WI38 (cell line): ENCODE measurements around the gene ALG9.

Experiments used
- H3K4me3 ChIP-seq: 2 replicates; pipeline ENCODE4 v1.5.1; 2011; ENCODE audit warnings: low read depth, mild to moderate bottlenecking, control low read depth, low read length
- CTCF ChIP-seq: IDR thresholded peaks from 2 replicates; pipeline ENCODE4 v1.5.1; 2012; ENCODE audit warnings: low read depth, mild to moderate bottlenecking, control low read depth, low read length

Gene ALG9

DNA sequence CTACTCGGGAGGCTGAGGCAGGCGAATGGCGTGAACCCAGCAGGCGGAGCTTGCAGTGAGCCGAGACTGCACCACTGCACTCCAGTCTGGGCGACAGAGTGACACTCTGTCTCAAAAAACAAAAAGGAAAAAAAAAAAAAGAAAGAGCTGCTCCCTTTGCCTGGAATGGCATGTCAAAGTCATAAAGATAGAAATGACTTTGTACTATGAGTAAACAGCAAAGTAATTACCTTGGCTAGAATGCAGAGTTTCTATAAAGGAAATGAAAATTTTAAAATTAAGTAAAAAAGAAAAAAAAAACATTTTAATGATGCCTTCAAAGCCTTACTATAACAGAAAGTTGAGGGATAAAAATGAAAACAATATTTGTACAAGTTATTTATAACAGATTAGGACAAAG is 115.3 kb downstream of the ALG9 start:
- TF ChIP-seq CTCF = no peak
- H3K4me3 ChIP-seq = no peak overlapping the region

DNA sequence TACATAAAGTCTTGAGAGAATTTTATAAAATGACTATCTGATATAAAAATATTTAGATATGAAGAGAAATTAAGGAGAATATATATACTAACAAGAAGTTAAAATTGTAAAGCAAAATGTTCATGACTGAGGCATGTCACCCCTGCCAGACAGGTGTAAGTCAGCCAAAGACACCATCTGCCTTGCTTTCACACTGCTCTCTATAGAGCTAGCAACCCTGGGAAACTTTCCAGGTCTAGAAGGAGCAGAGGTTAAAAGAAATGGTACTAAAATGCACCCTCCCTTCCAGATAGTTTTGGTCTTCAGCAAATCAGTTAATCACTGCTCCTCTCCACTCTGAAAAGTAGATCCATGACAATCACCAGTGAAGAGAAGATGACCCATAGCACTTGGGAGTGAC is 121.7 kb downstream of the ALG9 start:
- TF ChIP-seq CTCF = no peak
- no peak overlapping the region for H3K4me3 ChIP-seq

GRCh38 chr11:111748035-111748804 is 123.2 kb downstream of the ALG9 start:
- TF ChIP-seq CTCF = no peak
- no peak overlapping the region for H3K4me3 ChIP-seq

GRCh38 chr11:111745719-111746504 is 125.5 kb downstream of the ALG9 start:
- TF ChIP-seq CTCF = no peak
- H3K4me3 ChIP-seq = peak overlapping the region; percentile 29; the same call in 1 of the 2 replicates

DNA sequence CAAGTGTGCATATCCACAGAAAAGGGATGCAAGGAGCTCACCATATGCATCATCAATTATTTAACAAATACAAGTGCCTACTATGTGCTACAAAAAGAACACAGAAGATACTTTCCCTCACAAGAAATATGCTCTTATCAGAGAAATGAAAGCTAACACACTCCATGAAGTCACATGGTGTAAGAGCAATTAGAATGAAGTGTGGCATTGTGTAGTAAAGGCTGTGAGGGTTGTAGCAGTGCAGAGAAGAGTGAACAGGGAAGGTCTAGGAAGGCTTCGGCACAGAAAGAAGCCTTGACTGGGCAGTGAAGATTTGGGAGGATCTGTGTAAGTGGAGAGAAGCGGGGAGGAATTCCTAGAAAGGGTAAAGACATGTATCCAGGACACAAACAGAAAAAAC is 127.7 kb downstream of the ALG9 start:
- H3K4me3 ChIP-seq = no peak overlapping the region
- no peak for TF ChIP-seq CTCF

DNA sequence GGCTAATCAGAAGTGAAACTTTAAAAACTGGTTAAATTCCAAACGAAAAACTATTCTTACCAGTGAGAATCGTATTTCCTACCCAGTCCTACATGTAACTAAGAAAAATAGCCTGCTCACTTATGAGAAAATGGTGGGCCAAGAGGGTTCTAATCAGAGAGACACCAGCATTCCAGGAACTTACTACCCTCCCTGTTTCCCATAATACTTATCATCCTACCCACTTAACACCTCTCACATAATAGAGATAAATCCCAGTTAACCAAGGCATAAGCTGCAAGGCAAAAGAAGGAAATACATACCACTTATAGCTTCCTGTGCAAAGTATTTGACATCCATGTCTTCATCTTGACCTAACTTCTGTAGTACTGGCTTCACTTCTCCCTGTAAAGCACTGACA is 129.6 kb downstream of the ALG9 start:
- no peak overlapping the region for H3K4me3 ChIP-seq
- TF ChIP-seq CTCF = no peak

DNA sequence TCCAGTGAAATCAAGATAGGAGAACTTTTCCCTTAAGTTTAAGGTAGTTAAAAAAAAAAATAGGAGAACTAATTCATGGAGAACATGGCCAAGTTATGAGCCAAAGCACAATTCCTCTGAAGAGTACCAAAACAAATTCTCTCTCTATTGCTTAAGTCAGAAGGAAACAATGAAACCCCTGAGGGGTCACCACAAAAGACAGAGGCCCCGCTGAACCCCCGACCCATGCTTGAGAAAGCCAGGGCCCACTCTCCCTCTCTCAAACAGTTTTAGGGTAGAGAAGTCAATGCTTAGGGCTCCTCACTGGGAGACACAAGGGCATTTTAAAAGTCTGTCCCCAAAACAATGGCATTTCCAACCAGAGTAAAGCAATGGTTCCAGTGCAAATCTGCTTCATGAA is 132.1 kb downstream of the ALG9 start:
- no peak for TF ChIP-seq CTCF

More for the DNA sequence above, 132.1 kb downstream of the ALG9 start:
- H3K4me3 ChIP-seq = no peak overlapping the region
